ENCODE measurements around the gene MGME1. TPM values are rescaled to one million over a fixed set of nuclear protein-coding genes. Genes with fewer than 3 reads are reported as not detected.
A peak's percentile ranks its signal among the peaks of the same experiment; 100 is the strongest.

Gene MGME1
- total and polyA plus RNA-seq, 2 experiments from 2014 or later: 5.6 to 10.4 TPM

- Histone ChIP-seq H3K27ac (peak overlapping the region; percentile 98), H2AFZ (peak overlapping the region; percentile 98), H3K9ac (peak overlapping the region; percentile 94), H3K27me3 (replicated peaks; ENCODE audit: insufficient read depth) (no peaks in the 10 kb centered on the region), H3K4me3 (peak overlapping the region; percentile 99), H3K4me1 (ENCODE audit: insufficient read depth) (peaks cover 34% of the 10 kb centered on the region), H3K36me3 (ENCODE audit: low read depth) (0 out of 2 replicates have a peak, but pooled peaks cover 3% of the 10 kb centered on the region), H3K9me2 (ENCODE audit: insufficient read depth) (no peaks in the 10 kb centered on the region), H3K79me2 (ENCODE audit: insufficient read depth) (peaks cover 82% of the 10 kb centered on the region), H3F3A (ENCODE audit: insufficient read depth) (peaks cover 38% of the 10 kb centered on the region), H4K20me1 (ENCODE audit: insufficient read depth) (no peaks in the 10 kb centered on the region), H3K9me3 (ENCODE audit: low read depth) (no peaks in the 10 kb centered on the region), H3K4me2 (ENCODE audit: unreplicated experiment) (peak overlapping the region; percentile 99)
- in situ Hi-C loops (cut with MboI): no loop called here
- 64 to 66% methylated on average over 7 of the region's 7 CpGs for WGBS, 2 experiments (ENCODE audit: low coverage in 1 of 2, low lambda C conversion rate in 2 of 2, missing lambda C conversion rate in 2 of 2)
- DNase-seq: peak; percentile 50
- TF ChIP-seq EZH2phosphoT487 (IDR thresholded peaks at IDR 0.05; ENCODE audit: insufficient read depth, low read depth) (no peak), EZH2 (IDR thresholded peaks at IDR 0.05; ENCODE audit: insufficient read depth, poor library complexity, severe bottlenecking) (no peak)
These were observed 2.6 kb downstream of the MGME1 start for GRCh38 chr20:17971300-17972013.

- peak overlapping the region; percentile 94 for H3K9ac ChIP-seq
- in situ Hi-C loops (cut with MboI): no loop called here
- H3K27me3 ChIP-seq (replicated peaks; ENCODE audit: insufficient read depth): no peaks in the 10 kb centered on the region
- H3K36me3 ChIP-seq (ENCODE audit: low read depth): 0 out of 2 replicates have a peak, but pooled peaks cover 3% of the 10 kb centered on the region
- peak overlapping the region; percentile 98 for H3K27ac ChIP-seq
- H3K4me1 ChIP-seq (ENCODE audit: insufficient read depth): peaks cover 31% of the 10 kb centered on the region
- H3F3A ChIP-seq (ENCODE audit: insufficient read depth): peaks cover 31% of the 10 kb centered on the region
- no peaks in the 10 kb centered on the region for H3K9me3 ChIP-seq (ENCODE audit: low read depth)
- H3K79me2 ChIP-seq (ENCODE audit: insufficient read depth): peaks cover 76% of the 10 kb centered on the region
- H3K9me2 ChIP-seq (ENCODE audit: insufficient read depth): no peaks in the 10 kb centered on the region
- H4K20me1 ChIP-seq (ENCODE audit: insufficient read depth): no peaks in the 10 kb centered on the region
- H3K4me3 ChIP-seq: peak overlapping the region; percentile 99
- no peak for DNase-seq
- peak overlapping the region; percentile 99 for H3K4me2 ChIP-seq (ENCODE audit: unreplicated experiment)
- no peak overlapping the region for H2AFZ ChIP-seq
- TF ChIP-seq EZH2 (IDR thresholded peaks at IDR 0.05; ENCODE audit: insufficient read depth, poor library complexity, severe bottlenecking): no peak
- no peak for TF ChIP-seq EZH2phosphoT487 (IDR thresholded peaks at IDR 0.05; ENCODE audit: insufficient read depth, low read depth)
- 94 to 97% methylated on average over 2 of the region's 2 CpGs for WGBS, 2 experiments (ENCODE audit: low coverage in 1 of 2, low lambda C conversion rate in 2 of 2, missing lambda C conversion rate in 2 of 2)
These were observed 3.3 kb downstream of the MGME1 start for GRCh38 chr20:17972121-17972520.

GRCh38 chr20:17976305-17976704 is 7.5 kb downstream of the MGME1 start:
- TF ChIP-seq EZH2 (IDR thresholded peaks at IDR 0.05; ENCODE audit: insufficient read depth, poor library complexity, severe bottlenecking): no peak
- no peak for TF ChIP-seq EZH2phosphoT487 (IDR thresholded peaks at IDR 0.05; ENCODE audit: insufficient read depth, low read depth)
- 0 out of 2 replicates have a peak, but pooled peaks cover 3% of the 10 kb centered on the region for H3K36me3 ChIP-seq (ENCODE audit: low read depth)
- no peaks in the 10 kb centered on the region for H3K27me3 ChIP-seq (replicated peaks; ENCODE audit: insufficient read depth)
- no peaks in the 10 kb centered on the region for H3K9me2 ChIP-seq (ENCODE audit: insufficient read depth)
- peaks cover 45% of the 10 kb centered on the region for H3K79me2 ChIP-seq (ENCODE audit: insufficient read depth)
- H3K4me2 ChIP-seq (ENCODE audit: unreplicated experiment): no peak overlapping the region
- peaks cover 19% of the 10 kb centered on the region for H3K4me1 ChIP-seq (ENCODE audit: insufficient read depth)
- DNase-seq: no peak
- H3F3A ChIP-seq (ENCODE audit: insufficient read depth): peaks cover 4% of the 10 kb centered on the region; the same call in 1 of the 2 replicates
- 90% methylated on average over 6 of the region's 6 CpGs for WGBS, 2 experiments (ENCODE audit: low coverage in 1 of 2, low lambda C conversion rate in 2 of 2, missing lambda C conversion rate in 2 of 2)
- no peaks in the 10 kb centered on the region for H4K20me1 ChIP-seq (ENCODE audit: insufficient read depth)
- H3K4me3 ChIP-seq: no peak overlapping the region
- in situ Hi-C loops (cut with MboI): no loop called here
- H3K9ac ChIP-seq: no peak overlapping the region
- no peak overlapping the region for H3K27ac ChIP-seq
- no peaks in the 10 kb centered on the region for H3K9me3 ChIP-seq (ENCODE audit: low read depth)
- H2AFZ ChIP-seq: no peak overlapping the region

DNA sequence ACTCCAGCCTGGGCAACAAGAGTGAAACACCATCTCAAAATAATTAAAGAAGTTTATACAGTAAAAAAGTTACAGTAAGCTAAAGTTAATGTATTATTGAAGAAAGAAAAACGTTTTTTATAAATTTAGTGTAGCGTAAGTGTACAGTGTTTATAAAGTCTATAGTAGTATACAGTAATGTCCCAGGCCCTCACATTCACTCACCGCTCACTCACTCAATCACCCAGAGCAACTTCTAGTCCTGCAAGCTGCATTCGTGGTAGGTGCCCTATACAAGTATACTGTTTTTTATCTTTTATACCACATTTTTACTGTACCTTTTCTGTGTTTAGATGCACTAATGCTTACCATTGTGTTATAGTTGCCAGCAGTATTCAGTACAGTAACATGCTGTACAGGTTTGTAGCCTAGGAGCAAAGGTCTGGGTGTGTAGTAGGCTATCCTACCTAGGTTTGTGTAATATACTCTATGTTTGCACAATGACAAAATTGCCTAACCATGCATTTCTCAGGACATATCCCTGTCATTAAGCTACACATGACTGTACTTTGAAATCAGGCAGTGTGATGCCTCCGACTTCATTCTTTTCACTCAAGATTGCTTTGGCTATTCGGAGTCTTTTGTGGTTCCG is 16.7 kb downstream of the MGME1 start:
- Histone ChIP-seq H3K27ac (no peak overlapping the region), H3K27me3 (replicated peaks; ENCODE audit: insufficient read depth) (no peaks in the 10 kb centered on the region), H3K9ac (no peak overlapping the region), H3K9me2 (ENCODE audit: insufficient read depth) (no peaks in the 10 kb centered on the region), H2AFZ (no peak overlapping the region), H3K36me3 (ENCODE audit: low read depth) (no peaks in the 10 kb centered on the region), H3K4me1 (ENCODE audit: insufficient read depth) (no peaks in the 10 kb centered on the region), H3F3A (ENCODE audit: insufficient read depth) (no peaks in the 10 kb centered on the region), H4K20me1 (ENCODE audit: insufficient read depth) (no peaks in the 10 kb centered on the region), H3K4me2 (ENCODE audit: unreplicated experiment) (no peak overlapping the region), H3K4me3 (no peak overlapping the region), H3K79me2 (ENCODE audit: insufficient read depth) (no peaks in the 10 kb centered on the region; the same call in 1 of the 2 replicates), H3K9me3 (ENCODE audit: low read depth) (no peaks in the 10 kb centered on the region)
- 83 to 87% methylated on average over 7 of the region's 7 CpGs for WGBS, 2 experiments (ENCODE audit: low coverage in 1 of 2, low lambda C conversion rate in 2 of 2, missing lambda C conversion rate in 2 of 2)
- no peak for TF ChIP-seq EZH2phosphoT487 (IDR thresholded peaks at IDR 0.05; ENCODE audit: insufficient read depth, low read depth)
- no peak for TF ChIP-seq EZH2 (IDR thresholded peaks at IDR 0.05; ENCODE audit: insufficient read depth, poor library complexity, severe bottlenecking)
- DNase-seq: no peak
- in situ Hi-C loops (cut with MboI): no loop called here
